Right lobe of liver (tissue), 6 donors: ENCODE data around the gene HIPK3. TPM values are rescaled to one million over a fixed set of nuclear protein-coding genes. Genes with fewer than 3 reads are reported as not detected.

Experiments
- ATAC-seq, 4 donors: fragments of 200-7000 bp; cut with Tn5 transposase; one replicate each; pipeline ENCODE4 v1.9.1; 2020; ENCODE audit warnings: mild to moderate bottlenecking in 4 of 4, moderate library complexity in 4 of 4
- DNase-seq, 3 donors: peaks; one replicate each; pipeline ENCODE4 v3.0.0-alpha.2; 2020
- H3K27ac ChIP-seq, 3 donors: fragments of 200-600 bp; one replicate each; pipeline ENCODE4 v1.8.0; 2022
- H3K27me3 ChIP-seq, 2 donors: fragments of 200-600 bp; one replicate each; pipeline ENCODE4 v1.8.0; 2022
- H3K36me3 ChIP-seq, 4 donors: fragments of 200-600 bp; sonication (generic) in 1 of 4; one replicate each; pipeline versions ENCODE4 v1.5.1 to v1.8.0; 2017 to 2022; ENCODE audit warnings: control low read depth in 1 of 4
- H3K4me1 ChIP-seq, 4 donors: fragments of 200-600 bp; sonication (generic) in 1 of 4; one replicate each; pipeline versions ENCODE4 v1.5.1 to v1.8.0; 2017 to 2022; ENCODE audit warnings: control low read depth in 1 of 4
- H3K4me3 ChIP-seq, 3 donors: fragments of 200-600 bp; one replicate each; pipeline ENCODE4 v1.8.0; 2022
- H3K9me3 ChIP-seq, 4 donors: fragments of 200-600 bp; sonication (generic) in 1 of 4; one replicate each; pipeline versions ENCODE4 v1.5.1 to v1.8.0; 2017 to 2022; ENCODE audit warnings: control low read depth in 1 of 4
- CTCF ChIP-seq, 4 donors: fragments of 200-600 bp in 3 of 4; fragments of 450-650 bp in 1 of 4; IDR thresholded peaks; one replicate each; pipeline versions ENCODE4 v1.5.1 to v1.8.0; 2016 to 2022; ENCODE audit warnings: antibody characterized with exemption in 4 of 4, mild to moderate bottlenecking in 2 of 4
- POLR2A ChIP-seq: fragments of 450-650 bp; IDR thresholded peaks from one replicate; pipeline ENCODE4 v1.6.1; 2017; ENCODE audit warnings: antibody characterized with exemption, mild to moderate bottlenecking
- WGBS: methylation state at CpG from one replicate; pipeline ENCODE4 v1.1.6; 2018; ENCODE audit warnings: low coverage, low lambda C conversion rate; ENCODE audit not compliant: insufficient coverage; ENCODE audit errors: missing lambda C conversion rate; 5-methylcytosine and 5-hydroxymethylcytosine counted together
- intact Hi-C, 2 donors: fragments of 100-400 bp; cut with DNase I; formaldehyde crosslinking; loops; one replicate each; pipeline versions ENCODE4 v1.11.2 to v1.14.1; 2022
- total RNA-seq, 6 experiments: library from RNA; depleted of rRNA in 2 of 6; stranded (reverse); fragments of >200 nt in 2 of 6; fragmentation: NEBNext Ultra II Directional in 3 of 6; extraction: Animal tissue kit (Norgen Biotek cat#: 25700) in 3 of 6; gene quantifications; one replicate each; pipeline versions ENCODE4 v1.1.0 to v1.2.4, GENCODE V29; 2016 to 2023
- donor health status: DM: no; HTN: yes; CAD: no.
- donor health status: DM: no; HTN: no; CAD: no.
- donor health status: DM: no; HTN: no; CAD: no.
- donor health status: DM: no; HTN: yes; CAD: no.
- donor health status: DM: no; HTN: yes; CAD: no.

Gene HIPK3
- total RNA-seq, 6 experiments from 2014 or later = 33.3 to 56.4 (median 38.1) TPM

- Histone ChIP-seq H3K27ac (no peak overlapping the region), H3K36me3 (no peaks in the 10 kb centered on the region), H3K4me1 (no peaks in the 10 kb centered on the region), H3K4me3 (no peak overlapping the region), H3K9me3 (no peaks in the 10 kb centered on the region), H3K27me3 (no peaks in the 10 kb centered on the region)
- TF ChIP-seq POLR2A (no peak), CTCF (IDR thresholded peaks at IDR 0.05) (no peak)
- WGBS = 87% methylated on average over 5 of the region's 13 CpGs
- intact Hi-C loops = no loop called here
- no peak for ATAC-seq
- no peak for DNase-seq
These were observed 148.8 kb downstream of the HIPK3 start for GRCh38 chr11:33405834-33406602.

Other genes with a start within 250 kb of the HIPK3 start
- gene DEPDC7, start 241.5 kb upstream of the HIPK3 start, total RNA-seq = 10 to 100 TPM; 18.4 to 39.3 (median 30.8) TPM
- 10 to 100 TPM in 2 of 6 experiments, 1 to 10 TPM in 4; 3.3 to 13.6 (median 6.6) TPM for gene TCP11L1, start 217.8 kb upstream of the HIPK3 start, total RNA-seq
- 10 to 100 TPM; 11.5 to 14.0 (median 12.0) TPM for gene CSTF3, start 95.9 kb upstream of the HIPK3 start, total RNA-seq
- under 1 TPM in 3 of 6 experiments, not detected in 3; under 0.01 to 0.12 (median 0.04) TPM for gene KIAA1549L, start 118.7 kb downstream of the HIPK3 start, total RNA-seq